CD8-positive, alpha-beta memory T cell (primary cell): Measurements from ENCODE around the gene VILL. TPM values are rescaled to one million over a fixed set of nuclear protein-coding genes. Genes with fewer than 3 reads are reported as not detected.
"Not testable (repeated sequence)": the region's sequence is repeated elsewhere in the genome, so short reads cannot be mapped to it uniquely, and the experiment has no call there.

Experiments used
- CTCF ChIA-PET: fragments of 350-600 bp; sonication (Branson Sonifier 250); formaldehyde crosslinking; loops from one replicate; lab custom pipeline; 2021; ENCODE audit warnings: antibody characterized with exemption; lab: Charles Lee
- POLR2A ChIA-PET: fragments of 350-600 bp; sonication (Branson Sonifier 250); formaldehyde crosslinking; loops from one replicate; lab custom pipeline; 2021; ENCODE audit warnings: antibody characterized with exemption; lab: Charles Lee
- DNase-seq, 5 donors: peaks; one replicate each; pipeline versions ENCODE4 v3.0.0 to v3.0.0-alpha.2; 2020 to 2022; ENCODE audit warnings: mixed read lengths in 1 of 5
- H3K27ac ChIP-seq: one replicate; pipeline ENCODE4 v1.7.0; 2013; ENCODE audit warnings: low read depth, mild to moderate bottlenecking, low read length, moderate library complexity
- H3K27me3 ChIP-seq: 2 replicates; pipeline ENCODE4 v1.7.0; 2013; ENCODE audit warnings: low read length, mild to moderate bottlenecking; ENCODE audit not compliant: insufficient read depth, poor library complexity, severe bottlenecking
- H3K36me3 ChIP-seq: 2 replicates; pipeline ENCODE4 v1.7.0; 2013; ENCODE audit warnings: mild to moderate bottlenecking, low read length, moderate library complexity; ENCODE audit not compliant: insufficient read depth
- H3K4me1 ChIP-seq: 2 replicates; pipeline ENCODE4 v1.7.0; 2013; ENCODE audit warnings: mild to moderate bottlenecking, low read length, moderate library complexity; ENCODE audit not compliant: insufficient read depth
- H3K4me3 ChIP-seq: 2 replicates; pipeline ENCODE4 v1.7.0; 2013; ENCODE audit warnings: mild to moderate bottlenecking, low read length
- H3K9me3 ChIP-seq: 2 replicates; pipeline ENCODE4 v1.7.0; 2013; ENCODE audit warnings: mild to moderate bottlenecking, low read length
- H3K27ac Mint-ChIP-seq, 8 donors: one replicate each; pipeline ENCODE4 v1.8.0; 2020 to 2021; ENCODE audit warnings: mixed read lengths in 8 of 8, mild to moderate bottlenecking in 6 of 8, inconsistent platforms in 3 of 8, moderate library complexity in 3 of 8
- H3K27me3 Mint-ChIP-seq, 2 donors: one replicate each; pipeline ENCODE4 v1.8.0; 2020 to 2021; ENCODE audit warnings: mixed read lengths in 2 of 2, mild to moderate bottlenecking in 1 of 2, moderate library complexity in 1 of 2
- H3K36me3 Mint-ChIP-seq, 3 donors: one replicate each; pipeline ENCODE4 v1.8.0; 2020 to 2021; ENCODE audit warnings: mixed read lengths in 3 of 3, inconsistent platforms in 1 of 3, mild to moderate bottlenecking in 1 of 3
- H3K4me1 Mint-ChIP-seq, 3 donors: one replicate each; pipeline ENCODE4 v1.8.0; 2020 to 2021; ENCODE audit warnings: mixed read lengths in 3 of 3, inconsistent platforms in 1 of 3, mild to moderate bottlenecking in 1 of 3
- H3K4me3 Mint-ChIP-seq, 7 donors: one replicate each; pipeline ENCODE4 v1.8.0; 2020 to 2021; ENCODE audit warnings: mixed read lengths in 7 of 7, mild to moderate bottlenecking in 6 of 7, moderate library complexity in 4 of 7, inconsistent platforms in 2 of 7
- H3K9me3 Mint-ChIP-seq, 5 donors: one replicate each; pipeline ENCODE4 v1.8.0; 2020 to 2022; ENCODE audit warnings: mixed read lengths in 5 of 5, mild to moderate bottlenecking in 3 of 5, moderate library complexity in 2 of 5, inconsistent platforms in 1 of 5
- polyA plus RNA-seq: library from polyadenylated mRNA; unstranded; fragments of 300-500 nt; fragmentation: Illumina TruSeq; gene quantifications from one replicate; pipeline ENCODE4 v1.2.3, GENCODE V29; 2021
- total RNA-seq, 2 experiments: library from RNA; stranded (reverse); gene quantifications; one replicate each; pipeline ENCODE4 v1.2.3, GENCODE V29; 2021

Gene VILL
- total and polyA plus RNA-seq, 3 experiments from 2014 or later: 14.7 to 16.8 (median 15.8) TPM

GRCh38 chr3:38047896-38048295, 57.3 kb downstream of the VILL start:
- H3K9me3 Mint-ChIP-seq: no peaks in the 10 kb centered on the region
- H3K27me3 Mint-ChIP-seq: peaks cover 0 to 3% of the 10 kb centered on the region in 2 donors
- DNase-seq: no peak
- H3K4me1 Mint-ChIP-seq: peaks cover 0 to under 1% (median 0%) of the 10 kb centered on the region in 3 donors
- Histone ChIP-seq H3K4me3 (no peak overlapping the region), H3K27ac (no peak overlapping the region), H3K27me3 (no peaks in the 10 kb centered on the region), H3K9me3 (no peaks in the 10 kb centered on the region), H3K36me3 (no peaks in the 10 kb centered on the region), H3K4me1 (no peaks in the 10 kb centered on the region)
- CTCF ChIA-PET: no interaction called here
- H3K4me3 Mint-ChIP-seq: no peak overlapping the region
- peaks cover 10 to 30% (median 14%) of the 10 kb centered on the region in 3 donors for H3K36me3 Mint-ChIP-seq
- POLR2A ChIA-PET: no interaction called here
- no peak overlapping the region for H3K27ac Mint-ChIP-seq

GRCh38 chr3:38049358-38050126, 59.0 kb downstream of the VILL start:
- H3K27ac Mint-ChIP-seq: no peak overlapping the region
- Histone ChIP-seq H3K27ac (no peak overlapping the region), H3K9me3 (no peaks in the 10 kb centered on the region), H3K4me1 (no peaks in the 10 kb centered on the region), H3K36me3 (no peaks in the 10 kb centered on the region), H3K27me3 (no peaks in the 10 kb centered on the region), H3K4me3 (no peak overlapping the region)
- H3K9me3 Mint-ChIP-seq: no peaks in the 10 kb centered on the region
- ChIA-PET CTCF (no interaction called here), POLR2A (no interaction called here)
- H3K4me3 Mint-ChIP-seq: no peak overlapping the region
- no peak for DNase-seq
- peaks cover 0 to 2% of the 10 kb centered on the region in 2 donors for H3K27me3 Mint-ChIP-seq
- no peaks in the 10 kb centered on the region for H3K4me1 Mint-ChIP-seq
- peaks cover 10 to 28% (median 17%) of the 10 kb centered on the region in 3 donors for H3K36me3 Mint-ChIP-seq

GRCh38 chr3:38051131-38051530, 60.5 kb downstream of the VILL start:
- Histone ChIP-seq H3K4me3 (no peak overlapping the region), H3K27ac (no peak overlapping the region), H3K4me1 (no peaks in the 10 kb centered on the region), H3K36me3 (no peaks in the 10 kb centered on the region), H3K9me3 (no peaks in the 10 kb centered on the region), H3K27me3 (no peaks in the 10 kb centered on the region)
- no peak overlapping the region for H3K4me3 Mint-ChIP-seq
- peaks cover 7 to 21% (median 17%) of the 10 kb centered on the region in 3 donors for H3K36me3 Mint-ChIP-seq
- no peak for DNase-seq
- H3K27me3 Mint-ChIP-seq: peaks cover 0 to 2% of the 10 kb centered on the region in 2 donors
- peak overlapping the region in 1 of 8 donors; percentile 35 for H3K27ac Mint-ChIP-seq
- POLR2A ChIA-PET: no interaction called here
- CTCF ChIA-PET: no interaction called here
- H3K4me1 Mint-ChIP-seq: no peaks in the 10 kb centered on the region
- no peaks in the 10 kb centered on the region for H3K9me3 Mint-ChIP-seq

GRCh38 chr3:38053286-38053685, 62.7 kb downstream of the VILL start:
- H3K27ac Mint-ChIP-seq, H3K9me3 Mint-ChIP-seq, H3K27ac ChIP-seq, H3K4me3 ChIP-seq, POLR2A ChIA-PET, H3K9me3 ChIP-seq, H3K4me3 Mint-ChIP-seq, H3K27me3 ChIP-seq, H3K27me3 Mint-ChIP-seq, CTCF ChIA-PET, H3K4me1 ChIP-seq, DNase-seq, H3K36me3 ChIP-seq, H3K4me1 Mint-ChIP-seq: not testable (repeated sequence)
- peaks cover 5 to 17% (median 12%) of the 10 kb centered on the region in 3 donors for H3K36me3 Mint-ChIP-seq

GRCh38 chr3:38053813-38054498, 63.4 kb downstream of the VILL start:
- H3K27me3 ChIP-seq, H3K27me3 Mint-ChIP-seq, H3K36me3 ChIP-seq, CTCF ChIA-PET, H3K4me1 ChIP-seq, H3K4me3 ChIP-seq, POLR2A ChIA-PET, H3K4me1 Mint-ChIP-seq, H3K9me3 Mint-ChIP-seq, DNase-seq, H3K27ac Mint-ChIP-seq, H3K4me3 Mint-ChIP-seq, H3K9me3 ChIP-seq, H3K27ac ChIP-seq: not testable (repeated sequence)
- H3K36me3 Mint-ChIP-seq: peaks cover 5 to 17% (median 12%) of the 10 kb centered on the region in 3 donors

- Histone ChIP-seq H3K27ac (no peak overlapping the region), H3K4me3 (no peak overlapping the region), H3K4me1 (no peaks in the 10 kb centered on the region), H3K9me3 (no peaks in the 10 kb centered on the region), H3K27me3 (no peaks in the 10 kb centered on the region), H3K36me3 (no peaks in the 10 kb centered on the region)
- Mint-ChIP-seq H3K9me3 (no peaks in the 10 kb centered on the region), H3K27me3 (peaks cover 0 to 2% of the 10 kb centered on the region in 2 donors), H3K4me1 (no peaks in the 10 kb centered on the region), H3K4me3 (no peak overlapping the region), H3K27ac (no peak overlapping the region), H3K36me3 (peaks cover 0 to 17% (median 9%) of the 10 kb centered on the region in 3 donors)
- POLR2A ChIA-PET: no interaction called here
- DNase-seq: no peak
- CTCF ChIA-PET: no interaction called here
Measured at GRCh38 chr3:38054499-38055001, 64.0 kb downstream of the VILL start.

Other genes with a start within 250 kb of the VILL start
- gene CTDSPL, start 128.9 kb upstream of the VILL start, total RNA-seq: under 1 TPM; 0.74 to 0.84 TPM
- not detected for gene CTDSPL, start 128.9 kb upstream of the VILL start, polyA plus RNA-seq
- gene PLCD1, start 38.9 kb downstream of the VILL start, total RNA-seq: 10 to 100 TPM; 12.8 to 18.5 TPM
- 36.4 TPM for gene PLCD1, start 38.9 kb downstream of the VILL start, polyA plus RNA-seq
- 1 to 10 TPM; 1.0 to 1.3 TPM for gene DLEC1, start 48.4 kb downstream of the VILL start, total RNA-seq
- 0.56 TPM for gene DLEC1, start 48.4 kb downstream of the VILL start, polyA plus RNA-seq
- 10 to 100 TPM; 67.1 to 67.4 TPM for gene ACAA1, start 146.3 kb downstream of the VILL start, total RNA-seq
- 49.0 TPM for gene ACAA1, start 146.3 kb downstream of the VILL start, polyA plus RNA-seq
- gene MYD88, start 147.9 kb downstream of the VILL start, total RNA-seq: 10 to 100 TPM; 32.9 to 35.9 TPM
- gene MYD88, start 147.9 kb downstream of the VILL start, polyA plus RNA-seq: 108 TPM
- gene OXSR1, start 174.8 kb downstream of the VILL start, total RNA-seq: 10 to 100 TPM; 56.3 to 60.0 TPM
- gene OXSR1, start 174.8 kb downstream of the VILL start, polyA plus RNA-seq: 16.4 TPM